22Rv1 (cell line): ENCODE data around the gene AKT3.

Experiments used
- CTCF ChIP-seq: fragments of 450-650 bp; IDR thresholded peaks from 2 replicates; pipeline ENCODE4 v1.5.1; 2017; ENCODE audit warnings: mild to moderate bottlenecking
- ZFX ChIP-seq: fragments of 450-650 bp; IDR thresholded peaks from 2 replicates; pipeline ENCODE4 v1.6.1; 2017; ENCODE audit warnings: antibody characterized with exemption, borderline replicate concordance

GRCh38 chr1:243731301-243731891 is 118.6 kb downstream of the AKT3 start:
- TF ChIP-seq CTCF (no peak), ZFX (no peak)
